Stimulated activated CD8-positive, alpha-beta memory T cell treated with anti-CD3 and anti-CD28 coated beads, Interleukin-12 subunit alpha, Interleukin-12 subunit beta, amount 100 ng/mL, for 1 hour (primary cell): ENCODE results near the gene GGT5.
A peak's percentile ranks its signal among the peaks of the same experiment; 100 is the strongest.
"Not testable (repeated sequence)": the region's sequence is repeated elsewhere in the genome, so short reads cannot be mapped to it uniquely, and the experiment has no call there.

Experiments used
- DNase-seq: peaks from one replicate; pipeline ENCODE4 v3.0.0-alpha.2; 2020; ENCODE audit warnings: low read depth

GGT5 gene

GRCh38 chr22:24263479-24263878 is 18.6 kb upstream of the GGT5 start:
- DNase-seq = not testable (repeated sequence)

DNA sequence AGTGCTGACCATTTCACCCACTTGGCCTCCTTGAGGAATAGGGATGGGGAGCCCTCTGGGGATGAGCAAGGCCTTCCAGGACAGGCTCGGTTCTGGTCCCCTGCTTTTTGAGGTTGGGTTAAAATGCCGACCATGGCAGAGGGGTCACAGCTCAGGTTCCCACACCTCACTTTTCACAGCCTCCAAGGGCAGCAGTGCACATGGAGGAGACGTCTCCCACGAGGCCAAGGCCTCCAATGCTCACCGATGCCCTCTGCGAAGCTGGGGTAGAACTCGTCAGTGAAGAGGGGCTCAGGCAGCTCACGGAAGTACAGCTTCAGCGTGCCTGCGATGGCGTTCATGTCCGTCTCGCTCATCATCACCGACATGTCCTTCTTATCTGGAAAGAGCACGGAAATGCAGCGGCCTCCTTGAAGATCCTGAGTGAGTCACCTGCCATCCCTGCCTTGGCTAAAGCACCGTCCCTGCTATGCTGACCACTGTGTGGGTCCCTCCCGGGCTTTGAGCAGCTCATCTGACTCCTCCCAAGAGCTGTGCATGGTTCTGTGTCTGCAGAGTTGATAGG is 17.4 kb upstream of the GGT5 start:
- not testable (repeated sequence) for DNase-seq

- peak; percentile 55 for DNase-seq
These were observed 14.6 kb upstream of the GGT5 start for GRCh38 chr22:24259459-24259858.

DNA sequence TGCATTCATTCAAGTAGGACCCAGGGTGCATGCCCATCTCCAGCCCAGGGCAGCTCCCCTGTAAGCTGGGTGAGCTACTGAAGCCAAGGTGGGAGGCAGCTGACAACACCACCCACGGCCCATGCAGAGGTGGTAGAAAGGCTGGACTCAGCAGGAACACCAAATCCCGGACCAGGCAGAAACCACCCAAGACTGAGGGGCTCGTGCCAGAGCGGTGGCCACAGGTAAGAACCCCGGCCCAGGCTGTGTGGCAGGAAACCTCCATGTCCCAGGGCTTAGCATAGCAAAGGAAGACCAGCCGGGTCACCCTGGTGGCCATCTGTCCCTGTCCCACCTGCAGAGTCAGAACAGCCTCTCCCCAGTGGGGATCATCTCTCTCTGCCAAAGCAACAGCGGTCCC is 11.9 kb upstream of the GGT5 start:
- DNase-seq = not testable (repeated sequence)

DNA sequence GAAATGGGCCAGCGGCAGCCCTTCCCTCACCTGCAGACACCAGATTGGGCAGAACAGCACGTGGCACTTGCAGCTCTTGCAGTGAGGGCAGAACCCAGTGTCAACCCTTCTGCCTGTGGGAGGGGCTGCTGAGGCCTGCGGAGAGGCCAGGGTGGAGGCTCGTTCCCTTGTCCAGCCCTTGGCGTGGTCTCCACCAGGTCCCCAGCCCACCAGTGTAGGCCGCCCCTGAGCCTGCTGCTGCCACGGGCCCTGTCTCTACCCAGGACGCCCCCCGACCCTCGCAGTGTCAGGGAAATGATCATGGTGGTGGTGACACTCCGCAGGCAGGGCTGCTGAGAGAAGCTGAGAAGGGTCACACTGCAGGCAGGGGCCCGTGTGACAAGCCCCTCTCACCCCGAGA is 11.3 kb upstream of the GGT5 start:
- DNase-seq = not testable (repeated sequence)

GRCh38 chr22:24253126-24253525 is 8.2 kb upstream of the GGT5 start:
- not testable (repeated sequence) for DNase-seq

- DNase-seq = not testable (repeated sequence)
These were observed 6.4 kb upstream of the GGT5 start for GRCh38 chr22:24251286-24251685.

- not testable (repeated sequence) for DNase-seq
These were observed 4.5 kb upstream of the GGT5 start for GRCh38 chr22:24249413-24249812.

- DNase-seq = not testable (repeated sequence)
These were observed 3.7 kb upstream of the GGT5 start for GRCh38 chr22:24248611-24249010.

DNA sequence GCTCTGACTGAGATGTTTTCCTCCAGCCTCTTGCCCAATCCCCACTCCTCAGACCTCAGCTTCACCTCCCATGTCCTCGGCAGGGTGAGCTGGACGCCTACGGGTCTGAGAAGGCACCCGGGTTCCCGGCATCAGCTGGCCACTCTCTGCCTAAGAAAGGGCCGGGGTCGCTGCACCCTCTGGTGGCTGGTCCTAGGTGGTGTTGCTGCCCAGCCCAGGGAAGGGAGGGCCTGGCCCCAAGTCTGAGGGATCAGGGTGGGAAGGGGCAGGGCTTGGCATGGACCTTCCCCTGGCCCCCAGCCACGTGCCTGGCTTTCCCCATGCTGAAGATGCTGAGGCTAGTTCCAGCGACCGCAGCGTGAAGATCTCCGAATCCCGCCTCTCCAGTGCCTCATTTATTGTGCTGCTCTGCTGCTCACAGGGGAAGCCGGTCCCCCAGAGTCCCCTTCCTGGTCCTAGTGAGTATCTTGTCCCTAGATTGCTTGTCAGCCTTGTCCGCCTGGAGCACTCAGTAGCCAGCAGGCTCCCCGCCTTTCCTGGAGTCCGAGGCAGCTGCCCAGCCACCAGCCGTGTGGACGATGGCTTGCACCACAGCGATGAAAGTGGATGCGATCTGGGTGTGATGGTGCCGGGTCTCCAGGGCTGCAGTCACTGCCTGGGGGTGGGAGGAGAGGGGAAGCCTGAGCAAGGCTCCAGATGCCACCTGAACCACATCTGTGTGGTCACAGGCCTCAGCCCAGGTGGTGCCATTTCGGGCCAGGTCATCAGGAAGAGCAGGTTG is 2.9 kb upstream of the GGT5 start:
- no peak for DNase-seq

- DNase-seq = no peak
These were observed 2.2 kb upstream of the GGT5 start for GRCh38 chr22:24247011-24247507.

DNA sequence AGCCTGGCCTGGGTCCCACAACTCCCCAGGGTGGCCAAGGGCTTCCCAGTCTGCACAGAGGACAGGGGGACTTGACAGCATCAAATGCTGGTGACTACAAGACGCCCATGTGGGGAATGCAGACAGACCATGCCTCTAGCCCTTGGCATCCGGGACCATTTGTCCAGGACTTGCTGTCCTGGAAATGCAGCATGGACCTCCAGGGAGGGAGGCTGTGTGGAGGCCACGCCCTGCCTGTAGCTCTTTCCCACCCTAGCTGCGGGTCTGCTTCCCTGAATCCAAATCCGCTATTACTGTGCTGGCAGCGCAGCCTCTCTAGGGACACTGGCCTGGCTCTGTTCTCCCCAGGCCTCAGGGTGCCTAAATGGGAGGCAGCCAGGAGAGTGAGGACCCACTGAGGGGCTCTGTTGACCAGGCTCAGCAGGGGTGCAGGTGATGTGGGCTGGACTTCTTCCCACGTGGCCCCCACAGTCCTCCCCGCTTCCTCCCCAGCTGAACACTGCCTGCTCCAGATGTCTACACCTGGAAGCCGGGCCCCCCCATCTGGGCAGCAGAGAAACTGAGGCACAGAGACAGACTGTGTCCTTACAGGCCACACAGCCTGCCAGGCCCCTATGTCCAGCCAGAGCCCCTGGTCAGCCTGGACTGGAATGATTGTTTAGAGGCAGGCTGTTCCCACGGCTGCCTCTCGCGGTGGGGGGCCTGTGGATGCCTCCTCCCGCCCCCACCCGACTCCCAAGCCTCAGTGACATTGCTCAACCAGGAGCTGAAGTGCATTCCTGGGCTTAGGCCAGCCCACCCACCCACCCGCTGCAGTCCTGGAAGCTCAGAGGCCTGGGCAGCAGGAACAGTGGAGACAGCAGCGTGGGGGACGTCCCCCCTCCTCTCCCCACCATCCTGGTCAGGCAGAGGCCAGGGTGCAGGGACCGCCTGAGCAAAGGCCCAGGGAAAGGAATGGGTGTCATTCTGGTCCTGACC is 991 bp upstream of the GGT5 start:
- not testable (repeated sequence) for DNase-seq

- DNase-seq = no peak
These were observed 616 bp downstream of the GGT5 start for GRCh38 chr22:24244144-24244787.

DNA sequence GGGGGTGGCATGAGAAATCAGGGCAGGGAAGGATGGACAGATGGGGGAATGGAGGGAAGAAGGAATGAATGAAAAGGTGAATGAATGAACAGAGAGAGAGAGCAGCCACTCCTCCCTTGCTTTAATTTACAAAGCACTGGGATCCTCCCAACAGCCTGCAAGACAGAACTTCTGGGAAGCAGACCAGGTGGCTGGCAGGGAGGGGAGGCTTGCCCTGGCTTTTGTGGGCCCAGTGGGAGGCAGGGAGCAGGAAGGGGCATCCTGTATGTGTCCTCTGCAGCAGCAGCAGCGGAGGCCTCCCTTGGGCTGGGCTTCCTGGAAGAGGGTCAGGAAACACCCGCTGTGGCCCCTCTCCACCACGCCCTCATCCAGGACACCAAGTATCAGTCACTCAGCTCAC is 1.5 kb downstream of the GGT5 start:
- not testable (repeated sequence) for DNase-seq

DNA sequence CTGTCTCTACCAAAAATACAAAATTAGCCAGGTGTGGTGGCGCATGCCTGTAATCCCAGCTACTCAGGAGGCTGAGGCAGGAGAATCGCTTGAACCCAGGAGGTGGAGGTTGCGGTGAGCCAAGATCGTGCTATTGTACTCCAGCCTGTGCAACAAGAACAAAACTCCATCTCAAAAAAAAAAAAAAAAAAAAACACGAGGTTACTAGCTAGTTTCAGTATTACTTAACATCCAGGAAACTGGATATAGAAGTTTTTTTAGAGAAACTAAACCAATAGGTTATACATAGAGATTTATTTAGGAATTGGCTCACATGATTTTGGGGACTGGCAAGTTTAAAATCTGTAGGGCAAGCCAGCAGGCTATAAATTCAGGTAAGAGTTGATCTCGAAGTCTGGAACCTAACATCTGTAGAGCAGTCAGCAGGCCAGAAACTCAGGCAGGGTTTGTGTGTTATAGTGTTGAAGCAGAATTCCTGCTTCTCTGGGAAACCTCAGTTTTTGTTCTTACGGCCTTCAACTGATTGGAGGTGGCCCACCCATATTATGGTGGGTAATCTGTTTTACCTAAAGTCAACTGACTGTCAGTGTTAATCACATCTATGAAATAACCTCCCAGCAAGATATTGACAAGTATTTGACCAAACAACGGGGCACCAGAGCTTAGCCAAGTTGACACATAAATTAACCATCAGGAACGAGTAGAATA is 3.7 kb downstream of the GGT5 start:
- DNase-seq = not testable (repeated sequence)

GRCh38 chr22:24240381-24240780 is 4.5 kb downstream of the GGT5 start:
- DNase-seq = no peak

DNA sequence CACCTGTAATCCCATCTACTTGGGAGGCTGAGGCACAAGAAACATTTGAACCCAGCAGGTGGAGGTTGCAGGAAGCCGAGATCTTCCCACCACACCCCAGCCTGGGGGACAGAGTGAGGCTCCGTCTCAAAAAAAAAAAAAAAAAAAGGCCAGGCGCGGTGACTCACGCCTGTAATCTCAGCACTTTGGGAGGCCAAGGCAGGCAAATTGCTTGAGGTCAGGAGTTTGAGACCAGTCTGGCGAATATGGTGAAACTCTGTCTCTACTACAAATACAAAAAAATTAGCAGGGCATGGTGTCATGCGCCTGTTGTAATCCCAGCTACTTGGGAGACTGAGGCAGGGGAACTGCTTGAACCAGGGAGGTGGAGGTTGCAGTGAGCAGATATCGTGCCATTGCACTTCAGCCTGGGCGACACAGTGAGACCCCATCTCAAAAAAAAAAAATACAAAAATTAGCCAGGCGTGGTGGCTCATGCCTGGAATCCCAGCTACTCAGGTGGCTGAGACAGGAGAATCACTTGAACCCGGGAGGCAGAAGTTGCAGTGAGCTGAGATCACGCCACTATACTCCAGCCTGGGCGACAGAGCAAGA is 6.7 kb downstream of the GGT5 start:
- not testable (repeated sequence) for DNase-seq

GRCh38 chr22:24236656-24237055 is 8.2 kb downstream of the GGT5 start:
- DNase-seq = no peak

- DNase-seq = no peak
These were observed 9.6 kb downstream of the GGT5 start for GRCh38 chr22:24235315-24235714.

DNA sequence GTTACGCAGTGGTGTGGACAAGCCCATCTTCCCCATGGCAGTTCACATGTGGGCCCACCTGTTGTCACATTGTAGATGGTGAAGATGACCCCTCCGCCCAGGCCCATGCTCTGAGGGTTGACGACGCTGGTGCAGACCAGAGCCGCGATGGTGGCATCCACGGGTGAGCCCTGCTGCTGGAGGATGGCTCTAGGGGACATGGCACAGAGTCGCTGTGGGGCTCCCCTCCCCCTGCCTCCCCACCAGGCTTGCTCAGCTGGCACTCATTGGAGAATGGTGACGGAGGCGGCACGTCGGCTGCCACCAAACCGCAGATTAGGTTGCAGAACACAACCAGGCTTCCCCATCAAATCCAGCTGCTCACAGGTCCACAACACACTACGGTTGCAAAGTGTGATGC is 11.1 kb downstream of the GGT5 start:
- no peak for DNase-seq

GRCh38 chr22:24233235-24233634 is 11.6 kb downstream of the GGT5 start:
- no peak for DNase-seq
